A549 (cell line): Measurements from ENCODE around the gene PCNX1.
"Not testable (repeated sequence)": the region's sequence is repeated elsewhere in the genome, so short reads cannot be mapped to it uniquely, and the experiment has no call there.

ENCODE experiments used
- BCL3 ChIP-seq: fragments of >200 bp; sonication (Bioruptor Twin); formaldehyde crosslinking; IDR thresholded peaks from 3 replicates; pipeline ENCODE4 v1.6.1; 2016
- CTCF ChIP-seq: fragments of >200 bp; sonication (Bioruptor Twin); formaldehyde crosslinking; IDR thresholded peaks from 3 replicates; pipeline ENCODE4 v1.5.1; 2016
- ELK1 ChIP-seq: fragments of 150-350 bp; IDR thresholded peaks from 2 replicates; pipeline ENCODE4 v1.6.1; 2014; ENCODE audit warnings: low read depth, mild to moderate bottlenecking, low read length
- GATA3 ChIP-seq: IDR thresholded peaks from 2 replicates; pipeline ENCODE4 v1.6.1; 2012; ENCODE audit warnings: borderline replicate concordance
- JUNB ChIP-seq: fragments of >200 bp; sonication (Bioruptor Twin); formaldehyde crosslinking; IDR thresholded peaks from 2 replicates; pipeline ENCODE4 v1.6.1; 2016
- POLR2A ChIP-seq: IDR thresholded peaks from 2 replicates; pipeline ENCODE4 v1.6.1; 2012; ENCODE audit warnings: mild to moderate bottlenecking, low read length
- RCOR1 ChIP-seq: fragments of 150-350 bp; IDR thresholded peaks from 2 replicates; pipeline ENCODE4 v1.6.1; 2014; ENCODE audit warnings: antibody characterized with exemption, low read length, low read depth
- RFX5 ChIP-seq: fragments of 450-650 bp; IDR thresholded peaks from 2 replicates; pipeline ENCODE4 v1.7.1; 2014; ENCODE audit warnings: antibody characterized with exemption, mild to moderate bottlenecking, moderate library complexity

GRCh38 chr14:70941637-70942341, 34.5 kb downstream of the PCNX1 start:
- TF ChIP-seq ELK1, GATA3, POLR2A, CTCF, BCL3, RCOR1, JUNB, RFX5: not testable (repeated sequence)
